K562 (cell line): ENCODE measurements around the gene ADK.
"Not testable (repeated sequence)": the region's sequence is repeated elsewhere in the genome, so short reads cannot be mapped to it uniquely, and the experiment has no call there.

ENCODE experiments used
- CBX3 ChIP-seq, 2 experiments: IDR thresholded peaks; 1 replicate in 1 of 2; 2 replicates in 1 of 2; pipeline ENCODE4 v1.6.1; 2012; ENCODE audit warnings: inconsistent platforms in 2 of 2, low read length in 2 of 2, borderline replicate concordance in 1 of 2, control low read depth in 1 of 2
- E2F8 ChIP-seq: fragments of 450-650 bp; IDR thresholded peaks from 2 replicates; pipeline ENCODE4 v1.7.1; 2018; ENCODE audit warnings: mild to moderate bottlenecking, low read depth; ENCODE audit not compliant: partially characterized antibody
- ELK1 ChIP-seq: sonication (generic); formaldehyde crosslinking; IDR thresholded peaks from 2 replicates; pipeline ENCODE4 v1.8.1; 2022; ENCODE audit warnings: missing genetic modification reagents
- HCFC1 ChIP-seq: IDR thresholded peaks from 2 replicates; pipeline ENCODE4 v1.6.1; 2012; ENCODE audit warnings: low read depth, low read length, improper control_type of control experiment
- MTF1 ChIP-seq: fragments of 250-450 bp; sonication (Bioruptor Pico); IDR thresholded peaks from 2 replicates; pipeline ENCODE4 v1.9.0; 2021; ENCODE audit warnings: moderate library complexity, mild to moderate bottlenecking, inconsistent platforms, borderline replicate concordance
- SIX5 ChIP-seq, 2 experiments: IDR thresholded peaks; 2 replicates each; pipeline ENCODE4 v1.6.1; 2011; ENCODE audit warnings: low read length in 2 of 2, borderline replicate concordance in 1 of 2, low read depth in 1 of 2, mild to moderate bottlenecking in 1 of 2, moderate library complexity in 1 of 2; ENCODE audit not compliant: insufficient read depth in 1 of 2
- TGIF2 ChIP-seq: sonication (generic); formaldehyde crosslinking; IDR thresholded peaks from 2 replicates; pipeline ENCODE4 v1.8.1; 2022; ENCODE audit warnings: mild to moderate bottlenecking, missing genetic modification reagents, moderate library complexity
- U2AF2 ChIP-seq: fragments of 200-400 bp; formaldehyde crosslinking; optimal IDR thresholded peaks from 2 replicates; pipeline ENCODE3; 2017; ENCODE audit warnings: low read depth, mild to moderate bottlenecking, low read length
- ZNF184 ChIP-seq: sonication (generic); formaldehyde crosslinking; IDR thresholded peaks from 2 replicates; pipeline ENCODE4 v1.5.0; 2020; ENCODE audit warnings: missing genetic modification reagents
- ZSCAN29 ChIP-seq: fragments of 450-650 bp; IDR thresholded peaks from 2 replicates; pipeline ENCODE4 v1.6.1; 2017
- TF ChIP-seq, protein P1 (sequence below), 3 experiments: IDR thresholded peaks in 2 of 3; conservative IDR thresholded peaks in 1 of 3; 2 replicates each; pipeline ENCODE4 v1.5.1; 2011 to 2012; ENCODE audit warnings: low read length in 3 of 3, mild to moderate bottlenecking in 3 of 3, control low read depth in 2 of 3, improper control_type of control experiment in 1 of 3, inconsistent platforms in 1 of 3, low read depth in 1 of 3, mixed read lengths in 1 of 3, moderate library complexity in 1 of 3; ENCODE audit not compliant: insufficient read depth in 2 of 3
- TF ChIP-seq, protein P2 (sequence below): conservative IDR thresholded peaks from 2 replicates; pipeline ENCODE4 v1.6.1; 2011; ENCODE audit warnings: low read depth, mild to moderate bottlenecking, low read length; ENCODE audit not compliant: control insufficient read depth

DNA sequence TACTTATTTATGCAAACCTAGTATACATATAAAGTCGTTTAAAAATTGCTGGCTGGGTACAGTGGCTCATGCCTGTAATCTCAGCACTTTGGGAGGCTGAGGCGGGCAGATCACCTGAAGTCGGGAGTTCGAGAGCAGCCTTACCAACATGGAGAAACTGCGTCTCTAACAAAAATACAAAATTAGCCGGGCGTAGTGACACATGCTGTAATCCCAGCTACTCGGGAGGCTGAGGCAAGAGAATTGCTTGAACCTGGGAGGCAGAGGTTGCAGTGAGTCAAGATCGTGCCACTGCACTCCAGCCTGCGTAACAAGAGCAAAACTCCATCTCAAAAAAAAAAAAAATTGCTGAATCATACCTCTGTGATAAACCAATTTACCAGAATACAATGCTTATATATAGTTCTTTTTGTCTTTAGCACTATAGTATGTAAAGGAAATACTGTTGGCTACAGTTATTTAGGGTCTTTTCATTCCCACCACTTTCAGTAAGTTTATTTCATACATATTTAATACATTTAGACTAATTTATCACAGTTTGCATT lies 325.2 kb downstream of the ADK start:
- not testable (repeated sequence) for TF ChIP-seq HCFC1; U2AF2; SIX5 (IDR thresholded peaks at IDR 0.05; ENCODE audit: borderline replicate concordance in 1 of 2, insufficient read depth in 1 of 2, low read depth in 1 of 2, low read length in 2 of 2); ZNF184; MTF1 (CRISPR knock-in tag); E2F8; CBX3 (IDR thresholded peaks at IDR 0.05; ENCODE audit: borderline replicate concordance in 1 of 2, low read length in 2 of 2); TGIF2; ZSCAN29; ELK1 (CRISPR knock-in tag)
- TF ChIP-seq, protein P1, sequence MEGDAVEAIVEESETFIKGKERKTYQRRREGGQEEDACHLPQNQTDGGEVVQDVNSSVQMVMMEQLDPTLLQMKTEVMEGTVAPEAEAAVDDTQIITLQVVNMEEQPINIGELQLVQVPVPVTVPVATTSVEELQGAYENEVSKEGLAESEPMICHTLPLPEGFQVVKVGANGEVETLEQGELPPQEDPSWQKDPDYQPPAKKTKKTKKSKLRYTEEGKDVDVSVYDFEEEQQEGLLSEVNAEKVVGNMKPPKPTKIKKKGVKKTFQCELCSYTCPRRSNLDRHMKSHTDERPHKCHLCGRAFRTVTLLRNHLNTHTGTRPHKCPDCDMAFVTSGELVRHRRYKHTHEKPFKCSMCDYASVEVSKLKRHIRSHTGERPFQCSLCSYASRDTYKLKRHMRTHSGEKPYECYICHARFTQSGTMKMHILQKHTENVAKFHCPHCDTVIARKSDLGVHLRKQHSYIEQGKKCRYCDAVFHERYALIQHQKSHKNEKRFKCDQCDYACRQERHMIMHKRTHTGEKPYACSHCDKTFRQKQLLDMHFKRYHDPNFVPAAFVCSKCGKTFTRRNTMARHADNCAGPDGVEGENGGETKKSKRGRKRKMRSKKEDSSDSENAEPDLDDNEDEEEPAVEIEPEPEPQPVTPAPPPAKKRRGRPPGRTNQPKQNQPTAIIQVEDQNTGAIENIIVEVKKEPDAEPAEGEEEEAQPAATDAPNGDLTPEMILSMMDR (IDR thresholded peaks at IDR 0.05 in 2 of 3, conservative IDR thresholded peaks at IDR 0.05 in 1 of 3; ENCODE audit: insufficient read depth in 2 of 3, low read depth in 1 of 3, low read length in 3 of 3) = not testable (repeated sequence)
- TF ChIP-seq, protein P2, sequence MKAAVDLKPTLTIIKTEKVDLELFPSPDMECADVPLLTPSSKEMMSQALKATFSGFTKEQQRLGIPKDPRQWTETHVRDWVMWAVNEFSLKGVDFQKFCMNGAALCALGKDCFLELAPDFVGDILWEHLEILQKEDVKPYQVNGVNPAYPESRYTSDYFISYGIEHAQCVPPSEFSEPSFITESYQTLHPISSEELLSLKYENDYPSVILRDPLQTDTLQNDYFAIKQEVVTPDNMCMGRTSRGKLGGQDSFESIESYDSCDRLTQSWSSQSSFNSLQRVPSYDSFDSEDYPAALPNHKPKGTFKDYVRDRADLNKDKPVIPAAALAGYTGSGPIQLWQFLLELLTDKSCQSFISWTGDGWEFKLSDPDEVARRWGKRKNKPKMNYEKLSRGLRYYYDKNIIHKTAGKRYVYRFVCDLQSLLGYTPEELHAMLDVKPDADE = not testable (repeated sequence)
